Activated CD8-positive, alpha-beta T cell treated with anti-CD3 and anti-CD28 coated beads for 36 hours (primary cell): ENCODE data around the gene FECH. TPM values are rescaled to one million over a fixed set of nuclear protein-coding genes. Genes with fewer than 3 reads are reported as not detected.
"Not testable (repeated sequence)": the region's sequence is repeated elsewhere in the genome, so short reads cannot be mapped to it uniquely, and the experiment has no call there.

Experiments
- ATAC-seq: fragments of 200-7000 bp; cut with Tn5 transposase; one replicate; pipeline ENCODE4 v1.10.0; 2021; ENCODE audit warnings: mild to moderate bottlenecking, moderate library complexity
- CTCF ChIA-PET: fragments of 350-600 bp; sonication (Branson Sonifier 250); formaldehyde crosslinking; loops from one replicate; lab custom pipeline; 2021; ENCODE audit warnings: antibody characterized with exemption; lab: Charles Lee
- POLR2A ChIA-PET: fragments of 350-600 bp; sonication (Branson Sonifier 250); formaldehyde crosslinking; loops from one replicate; lab custom pipeline; 2021; ENCODE audit warnings: antibody characterized with exemption; lab: Charles Lee
- DNase-seq: peaks from one replicate; pipeline ENCODE4 v3.0.0-alpha.2; 2020
- H3K27ac Mint-ChIP-seq: one replicate; pipeline ENCODE4 v1.8.0; 2021; ENCODE audit warnings: mild to moderate bottlenecking, mixed read lengths
- H3K27me3 Mint-ChIP-seq: one replicate; pipeline ENCODE4 v1.8.0; 2021; ENCODE audit warnings: mixed read lengths
- H3K36me3 Mint-ChIP-seq: one replicate; pipeline ENCODE4 v1.8.0; 2021; ENCODE audit warnings: low read depth, mixed read lengths
- H3K4me1 Mint-ChIP-seq: one replicate; pipeline ENCODE4 v1.8.0; 2021; ENCODE audit warnings: low read depth, mixed read lengths
- H3K4me3 Mint-ChIP-seq: one replicate; pipeline ENCODE4 v1.8.0; 2021; ENCODE audit warnings: mild to moderate bottlenecking, moderate library complexity, mixed read lengths
- H3K9me3 Mint-ChIP-seq: one replicate; pipeline ENCODE4 v1.8.0; 2021; ENCODE audit warnings: mixed read lengths
- intact Hi-C: fragments of 100-400 bp; cut with micrococcal nuclease; formaldehyde crosslinking; loops from one replicate; pipeline ENCODE4 v1.10.0; 2022
- total RNA-seq, 2 experiments: library from RNA; stranded (reverse); gene quantifications; one replicate each; pipeline ENCODE4 v1.2.3, GENCODE V29; 2021
- TF ChIP-seq, protein P1 (sequence below): fragments of 200-600 bp; IDR thresholded peaks from one replicate; pipeline ENCODE4 v1.8.0; 2022; ENCODE audit warnings: antibody characterized with exemption, mild to moderate bottlenecking

FECH gene
- total RNA-seq, 2 experiments from 2014 or later: 25.5 to 28.8 TPM

DNA sequence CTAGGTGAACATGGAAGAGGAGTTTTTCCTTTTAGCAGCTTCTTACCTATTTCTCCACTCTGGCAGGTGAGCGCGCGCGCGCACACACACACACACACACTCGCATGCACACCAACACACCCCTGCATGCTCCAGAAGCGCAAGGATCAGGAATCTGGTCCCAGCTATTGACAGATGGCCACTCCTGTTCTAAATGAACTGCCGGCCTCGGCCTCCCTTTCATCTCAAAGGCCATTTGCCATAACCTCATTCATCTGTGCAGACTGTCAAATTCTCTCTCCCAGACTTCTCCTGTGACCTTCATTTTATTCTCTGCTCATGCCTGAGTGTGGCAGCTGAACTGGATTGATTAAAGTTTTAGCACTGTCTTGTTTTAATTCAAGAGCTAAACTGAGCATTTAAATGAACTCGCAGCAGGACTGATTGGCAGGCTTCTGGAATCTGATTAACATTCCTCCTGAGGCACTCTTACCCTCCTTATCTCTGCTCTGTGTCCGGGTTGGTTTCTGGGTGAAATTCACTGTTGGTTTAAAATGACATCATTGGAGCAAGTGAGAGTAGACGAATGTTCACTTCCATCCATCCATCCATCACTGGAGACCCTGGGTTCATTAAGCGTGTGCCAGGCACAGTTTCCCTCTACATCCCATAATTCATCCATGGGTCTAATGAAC lies 58.8 kb downstream of the FECH start:
- H3K9me3 Mint-ChIP-seq: no peaks in the 10 kb centered on the region
- no peaks in the 10 kb centered on the region for H3K36me3 Mint-ChIP-seq
- no peaks in the 10 kb centered on the region for H3K27me3 Mint-ChIP-seq
- no peak for DNase-seq
- TF ChIP-seq, protein P1, sequence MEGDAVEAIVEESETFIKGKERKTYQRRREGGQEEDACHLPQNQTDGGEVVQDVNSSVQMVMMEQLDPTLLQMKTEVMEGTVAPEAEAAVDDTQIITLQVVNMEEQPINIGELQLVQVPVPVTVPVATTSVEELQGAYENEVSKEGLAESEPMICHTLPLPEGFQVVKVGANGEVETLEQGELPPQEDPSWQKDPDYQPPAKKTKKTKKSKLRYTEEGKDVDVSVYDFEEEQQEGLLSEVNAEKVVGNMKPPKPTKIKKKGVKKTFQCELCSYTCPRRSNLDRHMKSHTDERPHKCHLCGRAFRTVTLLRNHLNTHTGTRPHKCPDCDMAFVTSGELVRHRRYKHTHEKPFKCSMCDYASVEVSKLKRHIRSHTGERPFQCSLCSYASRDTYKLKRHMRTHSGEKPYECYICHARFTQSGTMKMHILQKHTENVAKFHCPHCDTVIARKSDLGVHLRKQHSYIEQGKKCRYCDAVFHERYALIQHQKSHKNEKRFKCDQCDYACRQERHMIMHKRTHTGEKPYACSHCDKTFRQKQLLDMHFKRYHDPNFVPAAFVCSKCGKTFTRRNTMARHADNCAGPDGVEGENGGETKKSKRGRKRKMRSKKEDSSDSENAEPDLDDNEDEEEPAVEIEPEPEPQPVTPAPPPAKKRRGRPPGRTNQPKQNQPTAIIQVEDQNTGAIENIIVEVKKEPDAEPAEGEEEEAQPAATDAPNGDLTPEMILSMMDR: no peak
- ChIA-PET POLR2A (interaction anchor here (0.6 kb wide), 2 partner anchors 177 to 864 kb away, joined by 3 read pairs; no protein-coding TSS in a partner anchor), CTCF (no interaction called here)
- no peak overlapping the region for H3K4me3 Mint-ChIP-seq
- H3K4me1 Mint-ChIP-seq: no peaks in the 10 kb centered on the region
- ATAC-seq: no peak
- intact Hi-C loops: no loop called here
- H3K27ac Mint-ChIP-seq: no peak overlapping the region

DNA sequence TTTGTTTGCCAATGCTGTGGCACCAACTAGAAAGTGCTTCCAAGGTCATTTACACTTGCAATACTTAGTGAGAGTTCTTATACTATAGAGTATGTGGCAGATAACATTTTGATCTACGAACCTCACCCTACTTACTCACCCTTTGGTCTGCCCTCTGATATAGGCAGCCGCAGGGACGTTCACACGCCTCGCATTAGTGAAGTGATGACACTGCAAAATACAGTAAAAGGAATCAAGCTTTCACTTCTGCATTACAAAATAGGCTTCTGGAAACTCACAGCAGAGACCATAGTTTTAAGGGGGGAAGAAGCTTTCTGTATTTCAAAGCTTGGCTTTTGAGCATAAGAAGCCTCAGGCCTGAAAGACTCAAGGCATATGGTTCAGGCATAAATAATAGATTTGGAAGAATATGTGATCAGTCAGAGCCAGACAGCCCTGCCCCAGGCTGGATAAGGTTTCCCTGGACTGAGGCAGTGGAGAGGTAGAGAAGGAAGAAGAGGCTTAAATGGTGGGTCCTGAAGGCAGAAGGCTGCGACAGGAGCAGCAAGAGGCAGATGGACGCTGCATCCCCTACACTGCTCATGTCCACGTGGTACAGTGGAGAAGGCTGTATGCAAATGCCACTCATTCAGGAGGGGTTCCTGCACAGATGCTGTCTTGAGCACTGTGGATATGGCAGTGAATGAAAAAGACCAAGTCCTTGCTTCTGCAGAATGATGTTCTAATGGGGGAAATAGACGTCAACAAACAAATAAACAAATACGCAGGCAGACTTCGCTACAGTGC lies 63.1 kb downstream of the FECH start:
- TF ChIP-seq, protein P1: no peak
- Mint-ChIP-seq H3K36me3 (no peaks in the 10 kb centered on the region), H3K4me1 (no peaks in the 10 kb centered on the region), H3K27me3 (peaks cover 6% of the 10 kb centered on the region), H3K27ac (no peak overlapping the region), H3K4me3 (no peak overlapping the region), H3K9me3 (no peaks in the 10 kb centered on the region)
- intact Hi-C loops: no loop called here
- ChIA-PET POLR2A (no interaction called here), CTCF (no interaction called here)
- DNase-seq: no peak
- no peak for ATAC-seq

DNA sequence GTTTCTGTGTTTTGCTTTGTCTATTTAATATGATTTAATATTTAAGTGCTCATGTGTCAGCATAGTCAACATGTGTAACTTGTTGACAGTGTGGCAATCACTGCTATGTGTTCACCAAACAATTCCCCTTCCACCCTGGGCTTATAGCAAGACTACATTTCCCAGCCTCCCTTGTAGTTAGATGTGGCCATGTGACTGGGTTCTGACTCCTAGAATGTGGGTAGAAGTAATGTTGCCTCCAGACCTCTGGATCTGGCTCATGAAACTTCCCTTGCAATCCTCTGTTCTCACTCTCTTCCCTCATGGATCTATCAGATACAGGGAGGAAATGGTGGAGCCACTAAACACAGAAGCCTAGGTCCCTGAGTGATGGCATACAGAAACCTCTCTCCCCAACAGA lies 64.2 kb downstream of the FECH start:
- H3K27ac Mint-ChIP-seq, H3K27me3 Mint-ChIP-seq, H3K4me3 Mint-ChIP-seq, POLR2A ChIA-PET, H3K36me3 Mint-ChIP-seq, H3K9me3 Mint-ChIP-seq, DNase-seq, ATAC-seq, H3K4me1 Mint-ChIP-seq, intact Hi-C loops, CTCF ChIA-PET: not testable (repeated sequence)

DNA sequence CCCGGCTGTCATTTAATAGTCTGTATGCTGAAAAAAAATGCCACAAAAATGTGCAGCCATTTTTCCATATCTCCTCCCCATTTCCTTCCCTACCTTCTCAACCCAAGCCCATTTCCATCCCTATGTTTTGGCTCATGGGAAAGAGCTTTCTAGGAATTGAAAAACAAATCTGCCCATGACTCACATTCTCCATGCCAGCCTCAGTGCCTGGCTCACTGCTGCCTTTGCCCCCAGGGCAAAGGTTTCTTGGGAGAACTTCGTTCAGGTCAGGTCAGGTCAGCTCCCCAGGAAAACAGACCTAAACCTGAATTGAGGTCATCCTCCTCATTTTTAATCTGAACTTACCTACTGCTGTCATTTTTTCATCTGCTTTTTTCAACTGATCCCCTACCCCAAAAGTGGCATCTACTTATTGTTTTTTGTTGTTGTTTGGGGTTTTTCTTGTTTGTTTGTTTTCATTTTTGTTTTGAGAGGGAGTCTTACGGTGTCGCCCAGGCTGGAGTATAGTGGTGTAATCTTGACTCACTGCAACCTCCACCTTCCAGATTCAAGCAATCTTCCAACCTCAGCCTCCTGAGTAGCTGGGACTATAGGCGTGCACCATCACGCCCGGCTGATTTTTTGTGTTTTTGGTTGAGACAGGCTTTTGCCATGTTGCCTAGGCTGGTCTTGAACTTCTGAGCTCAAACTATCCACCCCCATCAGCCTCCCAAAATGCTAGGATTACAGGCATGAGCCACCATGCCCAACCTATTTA lies 66.7 kb downstream of the FECH start:
- CTCF ChIA-PET: no interaction called here
- no peak overlapping the region for H3K27ac Mint-ChIP-seq
- no peak for ATAC-seq
- POLR2A ChIA-PET: no interaction called here
- no peaks in the 10 kb centered on the region for H3K4me1 Mint-ChIP-seq
- no peak for DNase-seq
- TF ChIP-seq, protein P1: no peak
- no peak overlapping the region for H3K4me3 Mint-ChIP-seq
- peaks cover 13% of the 10 kb centered on the region for H3K27me3 Mint-ChIP-seq
- intact Hi-C loops: no loop called here
- H3K36me3 Mint-ChIP-seq: no peaks in the 10 kb centered on the region
- H3K9me3 Mint-ChIP-seq: no peaks in the 10 kb centered on the region

DNA sequence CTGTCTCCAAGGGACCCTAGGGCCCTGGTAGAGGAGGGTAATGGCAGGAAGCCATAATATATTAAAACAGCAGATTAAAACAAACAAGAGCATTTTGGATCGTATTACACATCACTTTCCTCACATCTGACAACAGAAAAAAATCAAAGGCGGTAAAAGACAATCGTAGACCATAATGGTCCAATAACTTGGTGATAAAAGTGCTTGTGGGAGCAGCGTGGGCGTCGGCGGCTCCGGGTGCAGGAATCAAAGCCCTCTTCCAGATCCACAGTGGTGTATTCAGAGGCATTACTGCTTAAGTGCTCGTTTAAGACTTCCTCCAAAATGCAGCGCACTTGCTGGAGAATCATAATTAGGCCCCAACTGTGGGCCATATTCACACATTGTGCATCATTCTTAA lies 68.0 kb downstream of the FECH start:
- Mint-ChIP-seq H3K9me3 (no peaks in the 10 kb centered on the region), H3K27me3 (peaks cover 17% of the 10 kb centered on the region), H3K27ac (no peak overlapping the region), H3K36me3 (no peaks in the 10 kb centered on the region), H3K4me1 (no peaks in the 10 kb centered on the region), H3K4me3 (no peak overlapping the region)
- POLR2A ChIA-PET: no interaction called here
- TF ChIP-seq, protein P1: no peak
- CTCF ChIA-PET: no interaction called here
- intact Hi-C loops: no loop called here
- no peak for ATAC-seq
- DNase-seq: no peak
